ENCODE results near the gene UBE4B. TPM values are rescaled to one million over a fixed set of nuclear protein-coding genes. Genes with fewer than 3 reads are reported as not detected.
A peak's percentile ranks its signal among the peaks of the same experiment; 100 is the strongest.

The UBE4B gene
- total and polyA plus RNA-seq, 2 experiments from 2014 or later = 28.4 to 115 TPM

- Histone ChIP-seq H3K4me3 (peak overlapping the region; percentile 100), H3K27ac (ENCODE audit: low read depth) (peak overlapping the region; percentile 89), H3K9me2 (ENCODE audit: insufficient read depth) (no peaks in the 10 kb centered on the region), H3K36me3 (ENCODE audit: insufficient read depth) (no peaks in the 10 kb centered on the region), H2AFZ (peak overlapping the region; percentile 95), H3F3A (replicated peaks; ENCODE audit: low read depth) (peaks cover 3% of the 10 kb centered on the region; the same call in 1 of the 2 replicates), H4K20me1 (replicated peaks; ENCODE audit: insufficient read depth) (peaks cover 25% of the 10 kb centered on the region), H3K79me2 (replicated peaks; ENCODE audit: insufficient read depth) (peaks cover 36% of the 10 kb centered on the region), H3K4me2 (peak overlapping the region; percentile 85), H3K4me1 (ENCODE audit: insufficient read depth) (peaks cover 19% of the 10 kb centered on the region), H3K27me3 (ENCODE audit: insufficient read depth) (no peaks in the 10 kb centered on the region)
- Mint-ChIP-seq H3K4me3 (peak overlapping the region; percentile 93), H3K27me3 (ENCODE audit: insufficient read depth, low read depth, poor library complexity) (peaks cover 20% of the 10 kb centered on the region), H3K4me1 (peaks cover 25% of the 10 kb centered on the region), H3K9me3 (no peaks in the 10 kb centered on the region), H3K27ac (peak overlapping the region; percentile 97), H3K36me3 (ENCODE audit: low read depth) (no peaks in the 10 kb centered on the region)
- TF ChIP-seq REST (IDR thresholded peaks at IDR 0.05; ENCODE audit: unreplicated experiment) = no peak
- no peak for TF ChIP-seq ZNF462 (CRISPR knock-in tag; IDR thresholded peaks at IDR 0.05)
- ATAC-seq (peak; percentile 26), DNase-seq (ENCODE audit: low spot score) (no peak)
Measured at GRCh38 chr1:10209590-10209904, 176.8 kb downstream of the UBE4B start.

Data from GM23338 (cell line).